Activated CD8-positive, alpha-beta memory T cell treated with anti-CD3 and anti-CD28 coated beads for 48 hours (primary cell): ENCODE measurements around the gene CIT.
"Not testable (repeated sequence)": the region's sequence is repeated elsewhere in the genome, so short reads cannot be mapped to it uniquely, and the experiment has no call there.

Experiments used
- DNase-seq, 3 experiments: peaks; one replicate each; pipeline ENCODE4 v3.0.0-alpha.2; 2020; ENCODE audit warnings: low read depth in 2 of 3, low spot score in 2 of 3

CIT gene

DNA sequence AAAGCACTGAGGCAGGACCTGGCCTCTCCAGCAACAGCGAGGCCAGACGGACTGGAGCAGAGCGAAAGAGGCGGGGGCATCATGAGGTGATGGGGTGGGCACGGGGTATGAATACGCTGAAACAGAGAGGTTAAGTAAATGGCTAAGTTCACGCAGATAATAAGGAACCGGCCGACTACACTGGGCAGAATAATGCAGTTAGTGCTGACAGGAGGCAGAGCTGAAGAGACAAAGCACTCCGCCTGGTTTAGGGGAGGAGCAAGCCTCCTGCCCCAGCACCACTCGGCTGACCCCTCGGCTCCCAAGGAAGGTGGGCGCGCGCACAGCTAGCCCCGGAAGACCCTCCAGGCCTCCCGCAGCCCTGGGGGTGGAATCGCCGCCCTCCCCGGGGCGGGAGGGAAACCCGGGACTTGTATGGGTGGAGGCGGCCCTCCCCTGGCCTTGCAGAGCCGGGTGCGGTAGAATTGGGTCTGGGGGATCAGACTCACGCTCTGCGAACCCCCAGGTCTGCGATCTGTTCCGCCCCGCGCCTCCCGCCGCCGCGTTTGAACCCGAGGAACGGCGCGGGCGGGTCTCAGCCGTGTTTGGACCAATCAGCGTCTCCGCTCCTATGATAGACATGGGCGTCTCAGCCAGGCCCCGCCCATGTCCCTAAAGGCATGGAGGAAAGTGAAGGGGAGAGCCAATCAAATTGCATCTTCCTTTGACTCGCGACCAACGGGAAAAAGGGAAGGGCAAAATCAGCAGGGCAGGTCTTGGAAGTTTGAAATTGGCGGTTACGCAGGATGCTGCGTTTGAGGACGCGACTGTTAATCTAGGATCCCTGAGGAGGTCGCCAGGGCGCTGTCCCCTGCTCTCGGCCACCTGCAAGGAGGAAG lies at the start of gene CIT:
TSS of gene CIT (minus strand) at position 560 of the 878 bp plus-strand sequence. CDS start 1,152 bp downstream, outside the sequence.
- peak; percentile 49 to 69 (median 67) for DNase-seq

DNA sequence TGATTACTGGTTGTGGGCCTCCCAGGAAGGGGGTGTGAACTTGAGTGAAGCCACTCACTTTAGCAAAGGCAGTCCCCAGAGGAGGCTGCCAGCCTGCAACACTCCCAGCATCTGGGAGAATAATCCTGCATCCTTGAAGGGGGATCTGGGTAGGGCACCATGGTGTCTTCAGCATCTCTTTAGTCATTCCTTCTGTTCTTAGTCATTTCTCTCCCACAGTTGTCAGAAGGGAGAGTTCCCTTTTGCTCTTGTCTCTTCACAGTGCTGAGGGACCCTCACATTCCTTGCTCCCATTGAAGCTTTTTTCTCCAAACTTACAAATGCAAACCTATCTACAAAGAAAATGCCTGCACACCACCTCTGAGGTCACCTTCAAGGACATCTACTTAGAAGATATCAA lies 48.1 kb upstream of the CIT start:
- DNase-seq = no peak

GRCh38 chr12:119920064-119920463 lies 42.9 kb upstream of the CIT start:
- no peak for DNase-seq

DNA sequence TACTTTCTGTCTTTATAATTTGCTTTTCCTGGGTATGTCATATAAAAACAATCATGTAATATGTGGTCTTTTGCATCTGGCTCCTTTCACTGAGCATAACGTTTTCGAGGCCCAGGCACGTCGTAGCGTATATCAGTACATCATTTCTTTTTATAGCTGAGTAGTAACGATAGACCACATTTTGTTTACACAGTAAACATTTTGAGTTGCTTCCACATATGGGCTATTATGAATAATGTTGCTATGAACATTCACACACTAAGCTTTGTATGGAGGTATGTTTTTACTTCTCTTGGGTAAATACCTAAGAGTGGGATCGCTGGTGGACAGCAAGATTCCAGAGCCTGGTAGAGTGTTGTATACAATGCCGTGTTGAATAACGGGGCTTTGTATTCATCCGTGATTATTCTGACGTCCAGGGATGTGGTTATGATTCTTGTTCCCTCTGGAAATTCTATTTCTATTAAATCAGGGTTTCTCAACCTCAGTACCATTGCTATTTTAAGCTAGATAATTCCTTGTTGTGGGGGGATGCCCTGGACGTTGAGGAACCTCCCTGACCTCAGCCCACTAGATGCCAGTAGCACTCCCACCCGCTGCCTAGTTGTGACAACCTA lies 38.9 kb upstream of the CIT start:
- DNase-seq = no peak

- DNase-seq = no peak
These were observed 37.5 kb upstream of the CIT start for GRCh38 chr12:119914666-119915065.

DNA sequence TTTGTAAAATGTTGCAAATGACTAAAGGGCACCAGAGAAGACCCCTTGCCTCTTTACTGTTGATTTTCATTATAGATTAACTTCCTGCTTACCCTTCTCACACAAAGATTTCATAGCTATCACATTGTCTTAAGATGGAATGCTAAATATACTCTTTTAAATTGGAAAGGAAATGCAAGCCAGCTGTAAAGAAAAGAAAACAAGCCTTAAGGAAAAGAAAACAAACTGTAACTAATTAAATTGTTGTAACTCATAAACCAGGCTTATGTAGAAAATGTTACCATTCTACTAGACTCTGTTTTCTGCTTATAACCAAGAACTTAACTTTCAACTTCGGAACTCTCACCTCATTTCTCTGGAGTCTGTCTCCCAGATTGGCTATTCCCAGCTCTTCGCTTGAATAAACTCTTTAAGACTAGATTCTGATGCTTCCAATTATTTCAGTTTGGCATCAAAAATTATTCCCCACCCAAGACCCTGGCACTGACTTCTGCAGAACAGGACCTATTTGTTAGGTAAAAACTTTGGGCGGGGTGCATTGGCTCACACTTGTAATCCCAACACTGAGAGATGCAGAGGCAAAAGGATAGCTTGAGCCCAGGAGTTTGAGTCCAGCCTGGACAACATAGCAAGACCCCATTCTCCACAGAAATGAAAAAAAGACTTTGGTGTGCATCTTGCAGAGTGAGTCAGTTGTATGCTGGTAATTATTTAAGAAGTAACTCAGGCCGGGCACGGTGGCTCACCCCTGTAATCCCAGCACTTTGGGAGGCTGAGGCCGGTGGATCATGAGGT lies 36.6 kb upstream of the CIT start:
- DNase-seq = no peak

DNA sequence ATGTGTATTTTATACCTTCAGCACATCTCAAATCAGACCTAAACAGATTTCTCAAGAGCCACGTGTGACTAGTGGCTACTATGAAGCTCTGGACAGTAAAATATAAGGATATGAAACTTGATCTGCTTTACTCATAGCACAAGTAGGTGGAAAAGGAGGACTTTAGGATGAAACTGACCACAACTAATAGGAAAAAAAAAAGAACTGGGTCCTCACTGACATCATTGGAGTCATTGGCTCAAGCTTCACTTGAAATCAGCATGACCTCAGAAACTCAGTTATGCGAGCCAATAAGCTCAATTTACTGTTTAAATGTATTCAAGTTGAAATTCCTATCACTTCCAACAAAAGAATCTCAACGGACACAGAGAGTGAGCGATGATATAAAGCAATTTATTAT lies 34.1 kb upstream of the CIT start:
- DNase-seq = no peak

GRCh38 chr12:119910586-119910985 lies 33.5 kb upstream of the CIT start:
- DNase-seq = no peak

DNA sequence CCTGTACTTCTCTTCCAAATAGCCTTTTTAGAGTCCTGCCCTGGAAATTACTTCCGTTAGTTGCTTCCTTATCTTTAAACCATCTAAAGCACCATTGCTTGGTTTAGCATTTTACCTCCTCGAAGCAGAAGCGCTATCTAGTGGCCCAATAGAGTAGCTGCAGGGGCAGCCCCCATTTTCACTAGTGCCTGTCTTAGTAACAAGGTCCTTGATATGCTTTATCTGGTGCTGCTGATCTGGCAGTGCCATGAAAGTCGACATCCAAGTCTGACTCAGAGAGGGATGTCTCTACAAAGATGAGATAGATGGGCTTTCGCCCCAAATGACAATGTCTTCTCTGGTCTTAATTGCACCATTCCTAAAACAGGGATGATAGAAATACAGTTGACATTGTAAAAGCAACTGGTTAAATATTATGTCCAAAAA lies 25.0 kb upstream of the CIT start:
- DNase-seq = peak; percentile 10 to 35 (median 32)

DNA sequence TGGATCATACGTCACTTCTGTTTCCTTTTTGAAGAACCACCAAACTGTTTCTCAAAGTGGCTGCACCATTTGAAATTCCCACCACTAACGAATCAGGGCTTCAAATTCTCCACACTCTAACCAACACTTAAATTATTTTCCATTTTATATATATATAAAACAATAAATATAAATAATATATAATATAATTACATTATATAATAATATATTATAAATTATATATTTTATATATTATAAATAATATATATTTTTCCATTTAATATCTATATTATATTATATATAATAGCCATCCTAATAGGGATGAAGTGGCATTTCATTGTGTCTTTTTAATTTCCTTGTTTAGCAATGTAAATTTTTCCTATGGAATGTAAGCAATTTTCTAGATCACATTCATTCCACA lies 24.6 kb upstream of the CIT start:
- no peak for DNase-seq

GRCh38 chr12:119894916-119895315 lies 17.8 kb upstream of the CIT start:
- no peak for DNase-seq

DNA sequence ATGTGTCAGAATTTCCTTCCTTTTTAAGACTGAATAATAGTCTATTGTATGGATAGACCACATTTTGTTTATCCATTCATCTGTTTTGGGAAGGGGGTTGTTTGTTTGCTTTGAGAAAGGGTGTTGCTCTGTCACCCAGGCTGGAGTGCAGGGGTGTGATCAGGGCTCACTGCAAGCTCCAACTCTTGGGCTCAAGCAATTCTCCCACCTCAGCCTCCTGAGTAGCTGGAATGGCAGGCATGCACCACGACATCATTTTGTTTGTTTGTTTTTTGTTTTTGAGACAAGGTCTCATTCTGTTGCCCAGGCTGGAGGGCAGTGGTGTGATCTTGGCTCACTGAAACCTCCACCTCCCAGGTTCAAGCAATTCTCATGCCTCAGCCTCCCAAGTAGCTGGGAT lies 15.5 kb upstream of the CIT start:
- DNase-seq = not testable (repeated sequence)

DNA sequence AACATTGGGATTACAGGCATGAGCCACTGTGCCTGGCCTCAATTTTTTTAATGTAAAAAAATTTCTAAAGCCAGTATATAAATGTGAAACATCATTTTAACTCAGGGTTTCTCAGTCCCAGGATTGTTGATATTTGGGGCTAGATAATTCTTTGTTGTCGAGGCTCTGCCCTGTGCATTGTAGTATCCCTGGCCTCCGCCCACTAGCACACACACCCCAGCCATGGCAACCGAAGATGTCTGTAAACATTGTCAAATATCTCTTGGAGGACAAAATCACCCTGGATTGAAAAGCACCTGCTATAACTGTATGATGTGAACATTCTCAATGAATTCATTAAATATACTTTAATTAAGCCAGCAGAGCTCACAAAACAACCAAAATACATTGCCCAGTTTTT lies 8.4 kb upstream of the CIT start:
- no peak for DNase-seq

DNA sequence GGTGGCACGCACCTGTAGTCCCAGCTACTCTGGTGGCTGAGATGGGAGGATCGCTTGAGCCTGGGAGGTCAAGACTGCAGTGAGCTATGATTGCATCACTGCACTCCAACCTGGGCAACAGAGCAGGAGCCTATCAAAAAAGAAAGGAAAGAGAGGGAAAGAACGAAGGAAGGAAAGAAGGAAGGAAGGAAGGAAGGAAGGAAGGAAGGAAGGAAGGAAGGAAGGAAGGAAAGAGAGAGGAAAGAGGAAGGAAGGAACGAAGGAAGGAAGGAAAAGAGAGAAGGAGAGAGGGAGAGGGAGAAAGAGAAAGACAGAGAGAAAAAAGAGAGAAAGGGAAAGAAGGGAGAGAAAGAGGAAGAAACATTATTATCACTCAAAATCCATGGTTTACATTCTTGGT lies 6.7 kb upstream of the CIT start:
- not testable (repeated sequence) for DNase-seq

- no peak for DNase-seq
These were observed 6.1 kb upstream of the CIT start for GRCh38 chr12:119883237-119883636.

- no peak for DNase-seq
These were observed 474 bp upstream of the CIT start for GRCh38 chr12:119877639-119877948.

DNA sequence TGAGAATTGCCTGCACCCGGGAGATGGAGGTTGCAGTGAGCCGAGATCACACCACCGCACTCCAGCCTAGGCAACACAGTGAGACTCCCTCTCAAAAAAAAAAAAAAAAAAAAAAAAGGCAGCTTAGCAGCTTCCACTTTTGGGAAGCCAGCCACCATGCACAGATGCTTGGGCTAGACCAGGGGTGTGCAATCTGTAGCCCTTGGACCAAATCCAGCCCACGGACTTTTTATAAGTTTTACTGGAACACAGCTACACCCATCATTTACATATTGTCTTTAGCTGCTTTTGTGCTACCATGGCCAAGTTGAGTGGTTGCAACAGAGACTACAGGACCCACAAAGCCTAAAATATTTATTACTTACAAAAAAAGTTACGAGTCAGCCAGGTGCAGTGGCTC lies 6.7 kb downstream of the CIT start:
- DNase-seq = no peak

GRCh38 chr12:119869720-119870119 lies 7.4 kb downstream of the CIT start:
- no peak for DNase-seq

GRCh38 chr12:119868992-119869391 lies 8.1 kb downstream of the CIT start:
- no peak for DNase-seq

- no peak for DNase-seq
These were observed 12.5 kb downstream of the CIT start for GRCh38 chr12:119864591-119864990.

GRCh38 chr12:119859241-119859640 lies 17.9 kb downstream of the CIT start:
- DNase-seq = no peak

DNA sequence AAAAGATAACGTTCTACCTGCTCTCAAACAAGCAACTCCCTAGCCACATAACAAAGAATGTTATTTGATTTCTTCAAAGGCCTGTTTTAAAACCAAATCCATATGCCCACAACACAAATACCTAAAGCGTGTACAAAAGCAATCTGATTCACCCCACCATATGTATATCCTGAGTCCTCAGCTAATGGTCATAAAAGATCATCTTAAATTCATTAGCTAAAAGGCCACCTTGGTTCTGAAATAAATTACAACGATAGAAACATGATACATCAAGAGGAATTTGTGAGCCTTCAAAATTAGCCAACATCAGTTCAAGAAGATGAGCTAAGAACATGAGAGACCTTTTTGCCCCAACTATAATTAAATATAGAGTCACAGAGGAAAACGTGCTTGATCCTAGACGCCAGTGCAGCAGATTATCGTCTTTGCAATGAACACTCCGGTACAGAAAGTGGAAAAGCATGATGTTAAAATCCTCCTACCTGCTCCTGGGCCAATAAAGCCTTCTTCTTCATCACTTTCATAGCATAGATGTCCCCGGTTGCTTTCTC lies 20.0 kb downstream of the CIT start:
- DNase-seq = no peak
